Sciatic nerve (tissue), 2 donors: Measurements from ENCODE around the gene SPRR4. TPM values are rescaled to one million over a fixed set of nuclear protein-coding genes. Genes with fewer than 3 reads are reported as not detected.

ENCODE experiments used
- ATAC-seq: fragments of 200-7000 bp; cut with Tn5 transposase; one replicate; pipeline ENCODE4 v1.9.1; 2020; ENCODE audit warnings: mild to moderate bottlenecking, moderate library complexity
- DNase-seq: peaks from one replicate; pipeline ENCODE4 v3.0.0-alpha.2; 2020; ENCODE audit warnings: low spot score
- intact Hi-C: fragments of 100-400 bp; cut with DNase I; formaldehyde crosslinking; loops from one replicate; pipeline ENCODE4 v1.14.2; 2022
- total RNA-seq: library from RNA; stranded (reverse); fragmentation: NEBNext Ultra II Directional; extraction: Animal tissue kit (Norgen Biotek cat#: 25700); gene quantifications from one replicate; pipeline ENCODE4 v1.2.1, GENCODE V29; 2021
- donor health status: DM: no; HTN: no; CAD: no.
- donor health status: DM: no; HTN: no; CAD: no.

The SPRR4 gene
- total RNA-seq, 1 donor from 2014 or later, result not detected

DNA sequence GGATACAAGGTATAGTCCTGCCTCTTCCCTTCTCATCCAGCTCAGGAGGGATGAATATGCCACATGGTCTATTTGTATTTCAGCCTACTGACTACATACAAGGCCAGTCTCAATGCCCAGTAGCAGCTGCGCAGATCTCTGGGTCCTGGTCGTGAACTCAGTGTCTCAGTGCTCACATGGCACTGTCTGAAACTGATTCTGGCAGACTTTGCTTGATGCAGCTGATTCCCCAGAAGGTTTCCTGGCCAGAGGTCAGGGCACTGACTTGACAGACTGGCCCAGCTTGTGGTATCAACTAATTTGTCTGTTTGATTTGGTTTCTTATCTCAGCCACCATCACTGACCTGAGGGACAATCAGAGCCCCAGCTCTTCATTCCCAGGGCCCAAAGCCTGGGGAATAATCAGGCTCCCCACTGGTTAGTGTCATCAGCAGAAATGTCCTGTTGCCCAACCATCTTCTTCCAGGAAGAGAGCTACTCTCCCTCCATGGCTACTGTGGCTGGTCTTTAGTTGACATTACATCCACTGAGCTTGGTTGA is 7.5 kb upstream of the SPRR4 start:
- intact Hi-C loops, result no loop called here
- no peak for ATAC-seq
- no peak for DNase-seq

DNA sequence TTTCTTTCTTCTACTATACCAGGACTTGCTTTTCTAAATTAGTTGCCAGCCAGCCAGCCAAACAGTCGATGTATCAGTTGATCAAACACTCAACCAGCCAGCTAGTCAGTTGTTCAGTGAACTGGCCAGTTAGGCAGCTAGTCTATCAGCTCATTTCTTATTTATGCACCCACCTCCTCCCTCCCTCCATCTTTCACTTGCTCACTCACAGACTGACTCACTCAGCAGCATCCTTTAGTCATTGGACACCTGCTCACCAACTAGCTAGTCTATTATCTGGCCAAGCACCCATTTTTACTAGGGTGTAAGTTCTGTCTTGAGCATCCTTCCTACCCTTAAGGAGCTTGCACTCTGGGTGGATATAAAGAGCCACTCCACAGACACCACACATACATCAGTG is 5.9 kb upstream of the SPRR4 start:
- no peak for DNase-seq
- no peak for ATAC-seq
- intact Hi-C loops, result no loop called here

DNA sequence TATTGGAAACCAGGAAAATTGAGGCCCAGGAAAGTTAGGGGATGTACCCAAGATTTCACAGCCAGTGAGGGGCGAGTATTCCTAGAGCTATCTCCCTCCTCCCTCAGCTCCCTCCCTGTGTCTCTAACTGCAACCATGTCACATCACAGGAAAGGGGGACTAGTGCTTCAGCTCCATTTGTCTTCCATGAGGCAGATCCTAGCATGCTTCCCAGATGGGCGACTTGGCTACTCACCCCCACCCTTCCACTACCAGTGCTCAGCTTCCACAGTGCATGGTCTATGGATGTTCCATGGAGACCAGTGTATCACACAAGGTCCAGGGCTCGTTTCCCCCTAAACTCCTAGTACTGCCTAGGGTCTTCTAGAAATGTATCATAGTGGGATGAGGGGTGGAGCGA is 4.6 kb upstream of the SPRR4 start:
- no peak for DNase-seq
- intact Hi-C loops, result no loop called here
- no peak for ATAC-seq

DNA sequence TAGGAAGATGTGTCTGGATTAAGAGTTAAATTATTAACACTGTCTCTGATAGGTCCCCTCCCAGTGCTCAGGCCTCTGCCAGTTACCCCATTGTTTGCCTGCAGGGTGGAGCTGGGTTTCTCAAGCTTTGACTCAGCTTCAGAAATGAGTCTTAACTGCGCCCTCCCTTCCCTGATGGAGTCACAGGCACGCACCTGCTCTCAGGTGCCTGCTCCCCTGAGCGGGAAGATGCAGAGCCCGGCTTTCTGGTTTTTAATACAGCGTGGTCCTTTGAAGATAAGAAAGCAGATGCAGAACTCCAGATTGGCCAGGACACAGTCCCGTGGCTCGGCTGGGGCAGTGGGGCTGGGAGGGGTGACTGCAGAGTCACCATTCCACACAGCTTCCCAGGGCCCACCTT is 3.2 kb upstream of the SPRR4 start:
- no peak for ATAC-seq
- no peak for DNase-seq
- intact Hi-C loops, result no loop called here

DNA sequence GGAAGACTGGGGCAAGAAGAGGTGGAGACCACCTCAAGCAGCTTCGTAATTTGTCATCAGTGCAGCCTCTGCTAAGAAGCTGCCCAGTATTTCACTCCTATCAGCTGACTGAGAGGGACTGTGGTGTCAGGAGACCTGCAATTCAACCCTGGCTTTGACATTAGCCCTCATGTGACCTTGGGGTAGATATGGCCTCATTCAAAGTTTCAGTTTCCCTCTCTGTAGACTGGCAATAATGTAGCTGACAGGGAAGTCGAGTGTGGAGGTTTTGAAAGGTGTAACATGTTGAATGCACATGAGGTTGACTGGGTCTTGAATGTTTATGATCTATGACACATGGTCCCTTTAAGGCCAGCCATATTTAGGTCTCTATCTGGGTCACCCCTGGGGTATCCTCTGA is 2.2 kb upstream of the SPRR4 start:
- ATAC-seq (no peak), DNase-seq (no peak)
- intact Hi-C loops, result no loop called here

DNA sequence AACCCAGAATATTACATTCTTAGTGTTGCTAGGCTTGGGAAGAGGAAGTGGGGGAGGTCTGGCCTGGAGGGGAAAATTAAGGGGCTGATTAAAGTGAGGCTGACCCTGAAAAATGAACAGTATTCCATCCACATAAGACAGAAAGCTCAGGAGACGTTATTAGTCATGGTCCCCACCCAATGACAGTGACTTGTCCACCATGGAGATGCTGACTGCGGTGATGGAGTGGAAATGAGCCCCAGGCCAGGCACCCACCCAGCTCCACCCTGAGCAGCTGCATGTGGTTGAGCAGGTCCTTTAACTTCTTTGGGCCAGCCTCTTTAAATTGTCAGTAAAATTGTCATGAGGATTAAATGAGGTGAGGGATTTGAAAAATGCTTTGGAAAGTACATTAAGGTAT is 1.4 kb upstream of the SPRR4 start:
- intact Hi-C loops, result no loop called here
- ATAC-seq (no peak), DNase-seq (no peak)

DNA sequence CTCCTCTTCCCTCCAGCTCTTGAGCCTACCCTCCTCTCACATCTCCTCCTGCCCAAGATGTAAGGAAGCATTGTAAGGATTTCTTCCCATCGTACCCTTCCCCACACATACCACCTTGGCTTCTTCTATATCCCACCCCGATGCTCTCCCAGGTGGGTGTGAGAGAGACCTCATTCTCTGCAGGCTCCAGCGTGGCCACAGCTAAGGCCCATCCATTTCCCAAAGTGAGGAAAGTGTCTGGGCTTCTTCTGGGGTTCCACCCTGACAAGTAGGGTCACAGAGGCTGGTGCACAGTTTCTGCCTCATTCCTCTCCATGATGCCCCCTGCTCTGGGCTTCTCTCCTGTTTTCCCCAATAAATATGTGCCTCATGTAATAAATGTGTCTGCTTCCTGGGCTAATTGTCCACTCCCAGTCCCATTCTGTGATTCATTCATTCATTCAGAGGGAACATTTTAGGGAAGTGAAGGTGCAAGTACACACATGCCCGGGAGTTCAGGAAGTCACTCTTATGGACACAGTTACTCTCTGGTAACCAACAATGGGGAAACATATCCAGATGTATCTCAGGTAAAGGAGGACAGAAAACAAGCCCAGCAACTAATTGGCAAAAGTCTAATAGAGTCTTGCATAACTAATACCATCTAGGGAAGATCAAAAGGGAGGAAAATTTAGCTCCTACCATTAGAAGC is 1.9 kb downstream of the SPRR4 start:
- DNase-seq, result no peak
- intact Hi-C loops, result no loop called here
- no peak for ATAC-seq

DNA sequence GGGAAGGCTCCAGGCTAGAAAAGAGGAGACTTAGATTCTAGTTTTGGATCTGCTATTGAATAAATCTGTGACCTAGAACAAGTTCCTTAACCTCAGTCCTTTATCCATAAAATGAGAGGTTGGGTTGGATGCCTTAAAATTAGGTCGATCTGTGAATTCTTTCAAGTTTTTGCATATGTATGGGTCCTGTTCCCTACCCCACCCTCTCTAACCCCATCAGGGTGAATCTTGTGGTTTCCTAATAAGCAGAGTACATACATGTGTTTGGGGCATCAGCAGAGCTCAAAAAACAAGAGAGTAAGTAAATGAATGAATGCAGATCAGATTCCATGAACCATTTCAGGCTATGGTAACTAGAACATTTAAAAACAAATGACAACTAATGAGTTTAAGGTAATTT is 6.2 kb downstream of the SPRR4 start:
- intact Hi-C loops, result no loop called here
- ATAC-seq (no peak), DNase-seq (no peak)

DNA sequence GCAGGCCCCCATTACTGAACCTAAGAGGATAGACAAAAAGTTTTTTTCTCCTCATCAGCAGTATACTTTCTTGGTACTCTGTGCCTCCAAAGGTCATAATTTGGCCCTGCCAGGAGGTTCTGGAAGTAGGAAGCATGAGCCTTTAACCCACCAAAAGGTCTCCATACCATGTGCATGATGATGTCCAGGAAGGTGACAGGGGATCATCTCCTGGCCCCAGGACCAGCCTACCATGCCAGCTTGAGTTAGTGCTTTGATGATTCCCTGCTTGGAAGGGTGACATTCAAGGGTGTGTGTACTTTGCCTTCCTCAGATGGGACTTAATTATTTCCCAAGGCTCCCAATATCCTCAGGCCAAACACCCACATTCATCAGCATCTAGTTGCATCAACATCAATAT is 7.2 kb downstream of the SPRR4 start:
- ATAC-seq (no peak), DNase-seq (no peak)
- intact Hi-C loops, result no loop called here

DNA sequence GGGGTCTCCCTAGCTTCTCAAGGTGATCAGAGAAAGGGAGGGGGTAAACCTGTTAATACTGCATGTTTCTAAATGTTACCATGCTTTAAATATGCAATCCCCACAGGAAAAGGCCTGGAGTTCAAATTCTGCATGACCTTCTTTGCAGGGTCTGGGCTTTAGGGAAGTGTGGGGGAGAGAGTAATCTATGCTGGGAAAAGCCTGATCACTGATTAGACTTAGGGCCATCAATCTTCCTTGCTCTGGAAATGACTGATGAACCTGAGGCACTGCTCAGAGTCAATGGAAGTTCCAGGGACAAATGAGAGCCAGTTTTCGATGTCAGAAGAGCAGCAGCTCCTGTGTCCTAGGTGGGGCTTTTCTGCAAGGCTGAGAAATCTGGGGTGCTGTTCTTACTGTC is 10.2 kb downstream of the SPRR4 start:
- intact Hi-C loops, result no loop called here
- no peak for ATAC-seq
- DNase-seq, result no peak

DNA sequence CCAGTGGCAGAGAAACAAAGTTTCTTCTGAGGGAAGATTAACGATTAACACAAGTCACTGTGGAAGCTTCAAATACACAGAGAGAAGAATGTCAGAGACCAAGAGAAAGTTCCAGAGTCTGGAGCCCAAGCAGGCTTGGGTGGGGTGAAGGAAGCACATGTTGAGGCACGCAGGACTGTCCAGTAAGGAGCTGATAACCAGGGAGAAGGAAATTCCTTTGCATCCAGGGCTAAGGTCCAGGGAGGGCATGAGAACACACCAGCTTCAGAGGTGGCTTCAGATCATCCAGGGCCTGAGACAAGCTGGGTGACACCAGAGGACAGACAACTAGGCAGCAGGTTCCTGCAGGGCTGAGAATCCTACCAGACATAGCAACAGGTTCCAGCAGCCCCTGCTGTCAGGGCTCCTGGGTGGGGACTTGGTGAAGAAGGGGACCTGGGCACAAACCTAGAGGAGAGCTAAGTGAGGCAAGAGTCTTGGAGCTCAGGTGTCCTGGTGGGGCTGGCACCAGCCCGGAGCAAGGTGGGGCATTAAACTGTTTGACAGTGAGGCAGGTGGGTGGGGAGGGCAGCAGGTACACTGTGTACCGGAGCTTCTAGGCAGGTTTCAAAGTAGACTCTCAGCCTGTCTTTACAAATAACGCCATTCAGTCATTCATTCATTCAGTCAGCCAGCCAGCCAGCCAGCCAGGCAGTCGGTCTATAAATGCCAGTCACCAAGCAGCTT is 10.9 kb downstream of the SPRR4 start:
- intact Hi-C loops, result no loop called here
- DNase-seq, result no peak
- no peak for ATAC-seq

DNA sequence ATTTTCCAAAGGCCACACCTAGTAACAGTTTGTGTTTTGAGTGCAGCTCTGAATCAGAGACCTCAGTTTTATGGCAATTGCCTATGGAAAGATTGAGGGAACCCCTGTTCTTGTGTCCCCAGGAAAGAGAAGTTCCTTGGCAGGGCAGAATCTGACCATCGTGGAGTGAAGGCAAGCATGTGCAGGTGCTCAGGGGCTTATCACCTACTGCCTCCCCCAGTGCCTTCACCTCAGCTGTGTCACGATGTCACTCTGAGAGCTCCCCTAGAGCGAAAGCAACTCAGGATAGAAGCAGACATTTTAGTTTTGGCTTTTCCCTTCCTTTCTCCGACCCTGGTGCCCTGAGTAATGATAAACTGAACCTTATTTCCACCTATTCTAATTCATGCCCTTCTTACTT is 11.6 kb downstream of the SPRR4 start:
- intact Hi-C loops, result no loop called here
- no peak for ATAC-seq
- DNase-seq, result no peak

DNA sequence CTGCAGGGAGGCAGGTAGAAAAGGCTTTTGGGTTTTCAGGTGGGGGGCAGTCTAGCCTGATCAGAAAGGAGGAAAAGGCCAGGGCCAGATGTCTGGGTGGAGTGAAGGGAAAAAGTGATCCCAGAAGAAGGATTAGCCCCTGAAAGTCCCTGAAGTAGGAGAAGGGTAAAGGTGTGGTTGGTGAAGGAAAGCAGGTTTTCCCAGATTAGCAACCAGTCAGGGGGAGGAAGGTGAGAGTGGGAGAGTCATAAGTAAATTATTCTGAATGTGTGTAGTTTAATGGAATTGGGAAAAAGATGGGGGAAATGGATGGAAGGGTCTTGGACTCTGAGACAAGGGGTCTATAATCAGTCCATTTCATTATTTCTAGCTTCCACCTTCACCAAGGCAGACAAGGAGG is 12.8 kb downstream of the SPRR4 start:
- no peak for ATAC-seq
- intact Hi-C loops, result no loop called here
- no peak for DNase-seq

DNA sequence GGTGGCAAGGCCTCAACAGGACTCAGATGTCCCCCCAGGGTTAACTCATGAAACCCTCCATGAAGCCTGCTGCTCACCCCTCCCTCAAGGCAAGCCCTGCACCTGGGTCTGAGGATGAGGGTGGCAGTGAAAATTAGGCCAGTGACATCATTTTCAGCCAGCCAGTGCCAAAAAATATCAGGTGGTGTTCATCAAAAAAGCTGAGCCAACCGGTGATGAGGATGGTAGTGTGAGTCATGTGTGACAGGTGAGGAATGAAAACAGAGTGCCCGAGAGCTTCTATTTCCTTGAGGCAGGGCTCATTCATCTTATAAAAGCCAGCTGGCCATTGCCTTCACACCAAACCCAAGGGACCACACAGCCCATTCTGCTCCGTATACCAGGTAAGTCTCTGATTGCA is 13.3 kb downstream of the SPRR4 start, which contains the start of gene SPRR1A:
SPRR1A (plus strand) TSS at position 339 of the 400 bp plus-strand sequence. CDS start 1,150 bp downstream, outside the sequence.
- intact Hi-C loops, result no loop called here
- no peak for DNase-seq
- no peak for ATAC-seq

DNA sequence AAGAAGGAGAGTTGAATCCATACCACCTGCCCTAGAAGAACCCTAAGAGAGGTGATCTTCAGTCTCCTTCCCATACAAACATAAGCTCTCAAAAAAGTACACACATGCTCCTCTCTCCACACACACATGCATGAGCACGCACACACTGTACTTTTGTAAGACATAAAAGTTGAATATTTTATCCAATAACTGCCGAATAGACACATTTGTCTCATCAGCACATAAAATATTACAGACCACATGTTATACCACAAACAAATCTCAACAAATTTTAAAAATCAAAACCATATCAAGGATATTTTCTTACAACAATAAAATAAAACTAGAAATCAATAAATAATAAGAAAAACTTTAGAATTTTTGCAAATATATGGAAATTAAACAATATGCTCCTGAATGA is 16.1 kb downstream of the SPRR4 start:
- ATAC-seq (no peak), DNase-seq (no peak)
- intact Hi-C loops, result no loop called here

DNA sequence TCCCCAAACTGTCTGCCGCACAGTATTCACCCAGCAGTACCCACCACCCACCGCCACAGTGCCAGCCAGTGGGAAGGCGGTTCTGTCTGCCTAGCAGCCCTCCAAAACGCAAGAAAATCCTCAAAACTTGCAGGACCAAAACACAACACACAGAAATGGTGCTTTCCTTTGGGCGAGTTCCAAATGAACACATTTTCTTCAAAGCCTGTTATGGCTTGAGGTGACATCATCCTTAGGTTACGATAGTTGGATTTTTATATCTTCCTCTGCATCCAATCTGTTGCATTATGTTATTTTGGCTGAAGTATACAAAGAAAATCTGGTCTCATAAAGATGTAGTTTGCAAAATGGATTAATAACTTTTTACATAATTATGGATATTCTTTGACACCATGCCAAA is 22.7 kb downstream of the SPRR4 start:
- ATAC-seq (no peak), DNase-seq (no peak)
- intact Hi-C loops, result no loop called here

DNA sequence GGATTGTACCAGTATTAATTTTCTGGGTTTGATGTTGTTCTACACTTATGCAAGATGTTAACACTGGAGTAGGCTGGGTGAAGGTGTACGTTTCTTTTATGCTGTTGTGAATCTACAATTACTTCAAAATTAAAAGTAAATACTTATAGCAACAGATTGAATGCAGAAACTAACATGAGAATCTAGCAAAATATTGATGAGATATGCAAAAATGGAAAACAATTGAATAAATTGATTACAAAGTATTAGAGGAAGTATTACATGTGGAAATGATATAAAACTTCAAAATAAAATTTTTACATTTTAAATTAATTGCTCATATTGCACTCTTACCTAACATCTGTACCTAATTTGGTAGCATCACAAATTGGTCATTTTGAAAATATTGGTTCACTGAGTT is 25.4 kb downstream of the SPRR4 start:
- ATAC-seq, result no peak
- no peak for DNase-seq
- intact Hi-C loops, result no loop called here

DNA sequence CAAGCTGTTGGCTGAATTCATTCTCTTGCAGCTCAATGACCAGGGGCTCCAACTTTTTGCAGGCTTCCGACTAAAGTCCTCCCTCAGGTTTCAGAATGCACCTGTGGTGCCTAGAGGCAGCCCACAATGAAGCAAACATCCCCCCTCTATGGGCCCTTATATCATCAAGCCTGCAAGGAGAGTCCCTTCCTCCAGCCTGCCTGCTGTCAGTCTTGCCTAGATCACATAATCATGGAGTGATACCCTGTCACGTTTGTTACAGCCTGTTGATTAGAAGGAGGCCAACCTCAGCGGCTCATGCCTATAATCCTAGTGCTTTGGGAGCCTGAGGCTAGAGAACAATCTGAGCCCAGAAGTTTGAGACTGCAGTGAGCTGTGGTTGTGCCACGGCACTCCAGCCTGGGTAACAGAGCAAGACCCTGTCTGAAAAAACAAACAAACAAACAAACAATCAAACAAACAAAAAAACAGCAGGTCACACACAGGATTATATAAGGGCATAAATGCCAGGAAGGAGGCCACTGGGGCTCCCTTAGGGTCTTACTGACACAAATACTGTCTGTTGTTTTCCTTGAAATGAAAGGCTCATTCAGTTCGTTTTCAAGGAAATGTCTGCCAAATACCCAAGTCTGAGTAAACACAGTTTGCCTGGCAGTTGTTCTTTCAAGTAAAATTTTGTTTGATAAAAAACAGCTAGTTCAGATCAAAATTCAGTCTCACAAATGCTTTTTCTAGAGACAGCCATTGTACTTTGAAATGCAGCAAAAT is 26.4 kb downstream of the SPRR4 start:
- DNase-seq (no peak), ATAC-seq (no peak)
- intact Hi-C loops, result no loop called here

DNA sequence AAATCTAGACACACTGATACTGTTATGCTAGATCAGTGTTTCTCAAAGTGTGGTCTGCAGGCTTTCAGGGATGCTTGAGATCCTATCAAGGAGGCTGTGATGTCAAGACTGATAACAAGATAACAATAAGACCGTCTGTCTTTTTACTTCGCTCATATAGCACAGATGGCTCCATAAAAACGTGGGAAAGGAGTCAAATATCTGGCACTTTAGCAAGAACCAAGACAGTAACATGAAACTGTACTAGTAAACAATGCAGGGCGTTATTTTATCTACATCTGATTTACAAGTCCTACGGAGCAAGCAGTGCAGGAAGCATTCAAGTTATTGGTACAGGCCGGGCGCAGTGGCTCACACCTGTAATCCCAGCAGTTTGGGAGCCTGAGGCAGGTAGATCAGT is 27.5 kb downstream of the SPRR4 start:
- intact Hi-C loops, result no loop called here
- no peak for DNase-seq
- ATAC-seq, result no peak

DNA sequence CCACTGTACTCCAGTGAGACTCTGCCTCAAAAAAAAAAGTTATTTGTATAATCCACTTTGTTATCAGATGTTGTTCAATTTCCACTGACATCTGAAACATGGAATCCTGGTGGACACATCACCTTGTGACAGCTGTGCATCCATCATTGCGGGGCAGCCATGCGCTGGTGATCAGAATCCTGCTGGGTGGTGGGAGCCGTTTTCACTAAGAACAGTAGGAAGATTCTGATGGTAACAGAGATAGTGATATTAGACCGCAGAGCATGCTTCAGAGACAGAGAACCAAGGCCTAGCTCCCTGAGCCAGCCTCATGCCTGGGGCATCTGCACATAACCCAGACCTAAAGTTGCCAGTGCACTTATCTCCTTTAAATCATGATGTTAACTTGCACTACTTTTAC is 28.0 kb downstream of the SPRR4 start:
- intact Hi-C loops, result no loop called here
- DNase-seq (no peak), ATAC-seq (no peak)
